Measurements from ENCODE around the gene CGNL1.

DNA sequence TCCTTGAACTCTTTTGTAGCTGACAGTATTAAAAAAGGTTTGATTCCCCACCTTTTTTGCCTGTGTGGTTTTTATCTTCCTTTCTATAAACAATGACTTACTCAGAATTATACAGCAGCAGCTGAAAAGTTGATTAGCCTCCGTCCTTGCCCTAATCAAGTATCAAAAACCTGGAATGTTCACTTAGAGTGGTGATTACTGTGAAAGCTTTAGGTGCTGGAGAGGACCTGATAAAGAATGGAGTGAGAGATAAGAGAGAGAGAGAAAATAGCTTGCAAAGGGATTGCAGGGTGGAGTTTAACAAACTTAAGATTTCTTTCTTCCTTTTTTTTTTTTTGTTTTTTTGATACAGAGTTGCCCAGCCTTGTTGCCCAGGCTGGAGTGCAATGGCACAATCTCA is 6.7 kb downstream of the CGNL1 start:
- TF ChIP-seq, protein P1, sequence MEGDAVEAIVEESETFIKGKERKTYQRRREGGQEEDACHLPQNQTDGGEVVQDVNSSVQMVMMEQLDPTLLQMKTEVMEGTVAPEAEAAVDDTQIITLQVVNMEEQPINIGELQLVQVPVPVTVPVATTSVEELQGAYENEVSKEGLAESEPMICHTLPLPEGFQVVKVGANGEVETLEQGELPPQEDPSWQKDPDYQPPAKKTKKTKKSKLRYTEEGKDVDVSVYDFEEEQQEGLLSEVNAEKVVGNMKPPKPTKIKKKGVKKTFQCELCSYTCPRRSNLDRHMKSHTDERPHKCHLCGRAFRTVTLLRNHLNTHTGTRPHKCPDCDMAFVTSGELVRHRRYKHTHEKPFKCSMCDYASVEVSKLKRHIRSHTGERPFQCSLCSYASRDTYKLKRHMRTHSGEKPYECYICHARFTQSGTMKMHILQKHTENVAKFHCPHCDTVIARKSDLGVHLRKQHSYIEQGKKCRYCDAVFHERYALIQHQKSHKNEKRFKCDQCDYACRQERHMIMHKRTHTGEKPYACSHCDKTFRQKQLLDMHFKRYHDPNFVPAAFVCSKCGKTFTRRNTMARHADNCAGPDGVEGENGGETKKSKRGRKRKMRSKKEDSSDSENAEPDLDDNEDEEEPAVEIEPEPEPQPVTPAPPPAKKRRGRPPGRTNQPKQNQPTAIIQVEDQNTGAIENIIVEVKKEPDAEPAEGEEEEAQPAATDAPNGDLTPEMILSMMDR (IDR thresholded peaks at IDR 0.05; ENCODE audit: insufficient read depth, low read depth, low read length), result no peak
- TF ChIP-seq EZH2 (IDR thresholded peaks at IDR 0.05; ENCODE audit: insufficient read depth, low read length), result no peak

Data from astrocyte (in vitro differentiated cells and primary cell).